ENCODE data around the gene B9D1.

Gene B9D1

GRCh38 chr17:19388791-19389785, 26.6 kb upstream of the B9D1 start:
- DNase-seq (ENCODE audit: low read depth in 2 of 2): no peak

- DNase-seq (ENCODE audit: low read depth in 2 of 2): no peak
Observed at GRCh38 chr17:19387921-19388521, 25.5 kb upstream of the B9D1 start.

GRCh38 chr17:19386974-19387920, 24.7 kb upstream of the B9D1 start, which contains the start of gene MFAP4:
Gene MFAP4, minus strand, starts transcription at chr17:19387190. Its CDS starts 35 bp downstream, at chr17:19387155.
- no peak for DNase-seq (ENCODE audit: low read depth in 2 of 2)

- DNase-seq (ENCODE audit: low read depth in 2 of 2): no peak
Observed at GRCh38 chr17:19386051-19386929, 23.8 kb upstream of the B9D1 start.

GRCh38 chr17:19385521-19385983, 23.0 kb upstream of the B9D1 start:
- no peak for DNase-seq (ENCODE audit: low read depth in 2 of 2)

- DNase-seq (ENCODE audit: low read depth in 2 of 2): no peak
Observed at GRCh38 chr17:19384723-19385391, 22.3 kb upstream of the B9D1 start.

- no peak for DNase-seq (ENCODE audit: low read depth in 2 of 2)
Observed at GRCh38 chr17:19383681-19384470, 21.4 kb upstream of the B9D1 start.

- DNase-seq (ENCODE audit: low read depth in 2 of 2): no peak
Observed at GRCh38 chr17:19382531-19383444, 20.3 kb upstream of the B9D1 start.

- DNase-seq (ENCODE audit: low read depth in 2 of 2): no peak
Observed at GRCh38 chr17:19381741-19382444, 19.4 kb upstream of the B9D1 start.

- DNase-seq (ENCODE audit: low read depth in 2 of 2): no peak
Observed at GRCh38 chr17:19381361-19381740, 18.8 kb upstream of the B9D1 start.

GRCh38 chr17:19380481-19381301, 18.2 kb upstream of the B9D1 start:
- no peak for DNase-seq (ENCODE audit: low read depth in 2 of 2)

- no peak for DNase-seq (ENCODE audit: low read depth in 2 of 2)
Observed at GRCh38 chr17:19379361-19380065, 17.0 kb upstream of the B9D1 start.

- DNase-seq (ENCODE audit: low read depth in 2 of 2): no peak
Observed at GRCh38 chr17:19378416-19379360, 16.2 kb upstream of the B9D1 start, which contains the start of gene MAPK7. Gene MAPK7, plus strand, starts transcription at chr17:19378498. Its CDS starts 403 bp downstream, at chr17:19378901.

- peak; percentile 86 to 89 for DNase-seq (ENCODE audit: low read depth in 2 of 2)
Observed at GRCh38 chr17:19377602-19378415, 15.3 kb upstream of the B9D1 start.

Measured in stimulated activated CD8-positive, alpha-beta memory T cell treated with anti-CD3 and anti-CD28 coated beads, Interleukin-2, amount 100 ng/mL, for 1 hour (primary cell).